Fibroblast of lung (primary cell): Measurements from ENCODE around the gene SEMA5B.

Experiments used
- EZH2 ChIP-seq: IDR thresholded peaks from 2 replicates; pipeline ENCODE4 v1.5.1; 2012; ENCODE audit warnings: low read length, control low read depth, mild to moderate bottlenecking; ENCODE audit errors: missing control alignments
- TF ChIP-seq, protein P1 (sequence below), 2 donors: IDR thresholded peaks in 1 of 2; conservative IDR thresholded peaks in 1 of 2; 1 replicate in 1 of 2; 2 replicates in 1 of 2; pipeline ENCODE4 v1.5.1; 2011 to 2012; ENCODE audit warnings: low read length in 2 of 2, control low read depth in 1 of 2, inconsistent platforms in 1 of 2, low read depth in 1 of 2, mild to moderate bottlenecking in 1 of 2

DNA sequence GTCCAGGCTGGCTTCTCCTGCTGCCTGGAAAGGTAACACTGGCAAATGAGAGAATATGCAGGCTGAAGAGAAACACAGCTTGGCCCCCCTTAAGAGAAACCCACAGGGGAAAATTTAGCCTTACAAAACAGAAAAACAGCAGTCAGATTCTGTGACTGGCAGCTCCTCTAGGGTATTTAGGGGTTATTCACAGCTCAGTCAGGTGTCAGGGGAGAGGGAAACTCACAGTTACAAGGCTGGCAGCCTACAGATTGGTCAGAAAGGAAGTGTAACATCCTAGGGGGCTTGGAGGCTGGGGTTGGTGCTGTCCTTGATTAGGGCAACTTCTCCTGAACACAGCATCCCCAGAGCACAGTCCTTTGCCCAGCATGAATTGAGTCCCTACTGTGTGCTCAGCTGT lies 81.4 kb downstream of the SEMA5B start:
- TF ChIP-seq, protein P1, sequence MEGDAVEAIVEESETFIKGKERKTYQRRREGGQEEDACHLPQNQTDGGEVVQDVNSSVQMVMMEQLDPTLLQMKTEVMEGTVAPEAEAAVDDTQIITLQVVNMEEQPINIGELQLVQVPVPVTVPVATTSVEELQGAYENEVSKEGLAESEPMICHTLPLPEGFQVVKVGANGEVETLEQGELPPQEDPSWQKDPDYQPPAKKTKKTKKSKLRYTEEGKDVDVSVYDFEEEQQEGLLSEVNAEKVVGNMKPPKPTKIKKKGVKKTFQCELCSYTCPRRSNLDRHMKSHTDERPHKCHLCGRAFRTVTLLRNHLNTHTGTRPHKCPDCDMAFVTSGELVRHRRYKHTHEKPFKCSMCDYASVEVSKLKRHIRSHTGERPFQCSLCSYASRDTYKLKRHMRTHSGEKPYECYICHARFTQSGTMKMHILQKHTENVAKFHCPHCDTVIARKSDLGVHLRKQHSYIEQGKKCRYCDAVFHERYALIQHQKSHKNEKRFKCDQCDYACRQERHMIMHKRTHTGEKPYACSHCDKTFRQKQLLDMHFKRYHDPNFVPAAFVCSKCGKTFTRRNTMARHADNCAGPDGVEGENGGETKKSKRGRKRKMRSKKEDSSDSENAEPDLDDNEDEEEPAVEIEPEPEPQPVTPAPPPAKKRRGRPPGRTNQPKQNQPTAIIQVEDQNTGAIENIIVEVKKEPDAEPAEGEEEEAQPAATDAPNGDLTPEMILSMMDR (conservative IDR thresholded peaks at IDR 0.05 in 1 of 2, IDR thresholded peaks at IDR 0.05 in 1 of 2; ENCODE audit: low read depth in 1 of 2, low read length in 2 of 2) = no peak
- TF ChIP-seq EZH2 = no peak
